ENCODE results near the gene DOLK.

DNA sequence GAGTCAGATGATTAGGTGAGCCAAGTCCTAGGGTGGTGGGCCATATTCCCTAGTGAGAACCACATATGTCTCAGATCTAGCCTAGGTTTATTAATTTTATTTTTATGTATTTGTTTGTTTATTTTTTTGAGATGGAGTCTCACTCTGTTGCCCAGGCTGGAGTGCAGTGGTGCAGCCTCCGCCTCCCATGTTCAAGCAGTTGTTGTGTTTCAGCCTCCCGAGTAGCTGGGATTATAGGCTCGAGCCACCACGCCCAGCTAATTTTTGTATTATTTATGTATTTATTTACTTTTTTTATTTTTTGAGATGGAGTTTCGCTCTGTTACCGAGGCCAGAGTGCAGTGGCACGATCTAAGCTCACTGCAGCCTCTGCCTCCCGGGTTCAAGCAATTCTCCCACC is 36.1 kb upstream of the DOLK start:
- no peak for TF ChIP-seq YY1 (IDR thresholded peaks at IDR 0.05; ENCODE audit: insufficient read depth, insufficient read length)
- TF ChIP-seq ZNF274 (IDR thresholded peaks at IDR 0.05; ENCODE audit: low read depth, low read length) = no peak
- TF ChIP-seq SUZ12 (IDR thresholded peaks at IDR 0.05; ENCODE audit: extremely low read depth, insufficient read depth, insufficient read length) = no peak
